IMR-90 (cell line): ENCODE measurements around the gene SERPIND1. TPM values are rescaled to one million over a fixed set of nuclear protein-coding genes. Genes with fewer than 3 reads are reported as not detected.

Source experiments
- ATAC-seq: fragments of 200-7000 bp; cut with Tn5 transposase; 2 replicates; pipeline ENCODE4 v1.9.1; 2020; ENCODE audit warnings: low read depth, mild to moderate bottlenecking, moderate library complexity
- BruUV-seq: library from RNA; stranded (reverse); fragments of 400-500 nt; replicated peaks from 2 replicates; lab custom pipeline; 2021; lab: Mats Ljungman, UMichigan
- CTCF ChIA-PET: fragments of 300-600 bp; formaldehyde crosslinking; extraction: SDS; loops from one replicate; lab custom pipeline; 2021; ENCODE audit warnings: antibody characterized with exemption; lab: Yijun Ruan, JAX
- POLR2A ChIA-PET: fragments of 300-600 bp; sonication (Branson Sonifier 250); formaldehyde crosslinking; loops from one replicate; lab custom pipeline; 2022; ENCODE audit warnings: antibody characterized with exemption; ENCODE audit not compliant: unreplicated experiment; lab: Charles Lee
- DNase-seq: peaks from one replicate; pipeline ENCODE4 v3.0.0; 2013
- H2AFZ ChIP-seq: replicated peaks from 2 replicates; pipeline ENCODE3; 2013; ENCODE audit warnings: low read length, mild to moderate bottlenecking; ENCODE audit not compliant: poor library complexity
- H2AK5ac ChIP-seq: 2 replicates; pipeline ENCODE4 v1.6.1; 2013; ENCODE audit warnings: low read depth, low read length, inconsistent platforms
- H2AK9ac ChIP-seq: replicated peaks from 2 replicates; pipeline ENCODE3; 2013; ENCODE audit warnings: mild to moderate bottlenecking, low read depth, low read length, moderate library complexity; ENCODE audit not compliant: poor library complexity
- H2BK120ac ChIP-seq: 2 replicates; pipeline ENCODE4 v1.6.1; 2013; ENCODE audit warnings: low read depth, low read length, inconsistent platforms
- H2BK15ac ChIP-seq: 3 replicates; pipeline ENCODE4 v1.6.1; 2013; ENCODE audit warnings: low read depth, low read length, inconsistent platforms
- H2BK20ac ChIP-seq: 2 replicates; pipeline ENCODE4 v1.6.1; 2013; ENCODE audit warnings: low read depth, mild to moderate bottlenecking, inconsistent platforms, low read length, moderate library complexity
- H2BK5ac ChIP-seq: 2 replicates; pipeline ENCODE4 v1.6.1; 2013; ENCODE audit warnings: mild to moderate bottlenecking, low read depth, low read length, inconsistent platforms; ENCODE audit not compliant: poor library complexity, severe bottlenecking
- H3K14ac ChIP-seq: replicated peaks from 2 replicates; pipeline ENCODE4 v1.6.1; 2013; ENCODE audit warnings: low read depth, low read length, inconsistent platforms
- H3K18ac ChIP-seq: 2 replicates; pipeline ENCODE4 v1.6.1; 2013; ENCODE audit warnings: low read depth, low read length, control low read depth
- H3K23ac ChIP-seq: 2 replicates; pipeline ENCODE4 v1.6.1; 2013; ENCODE audit warnings: low read depth, low read length, inconsistent platforms
- H3K27ac ChIP-seq: 2 replicates; pipeline ENCODE4 v1.5.1; 2013; ENCODE audit warnings: mild to moderate bottlenecking, control low read depth, low read length; ENCODE audit not compliant: insufficient read depth
- H3K27me3 ChIP-seq: 2 replicates; pipeline ENCODE4 v1.6.1; 2013; ENCODE audit warnings: low read length; ENCODE audit not compliant: control insufficient read depth, insufficient read depth
- H3K36me3 ChIP-seq: 2 replicates; pipeline ENCODE4 v1.6.1; 2013; ENCODE audit warnings: low read length, mixed read lengths; ENCODE audit not compliant: control insufficient read depth, insufficient read depth
- H3K4ac ChIP-seq: 2 replicates; pipeline ENCODE4 v1.6.1; 2013; ENCODE audit warnings: low read depth, low read length, inconsistent platforms
- H3K4me1 ChIP-seq: 2 replicates; pipeline ENCODE4 v1.6.1; 2013; ENCODE audit warnings: low read length, mixed read lengths; ENCODE audit not compliant: control insufficient read depth, insufficient read depth
- H3K4me2 ChIP-seq: 2 replicates; pipeline ENCODE4 v1.6.1; 2013; ENCODE audit warnings: low read depth, mild to moderate bottlenecking, control low read depth, low read length, moderate library complexity
- H3K4me3 ChIP-seq: 2 replicates; pipeline ENCODE4 v1.5.1; 2013; ENCODE audit warnings: low read depth, mild to moderate bottlenecking, control low read depth, low read length, moderate library complexity; ENCODE audit not compliant: insufficient read depth
- H3K56ac ChIP-seq: 2 replicates; pipeline ENCODE4 v1.6.1; 2013; ENCODE audit warnings: low read length, inconsistent platforms; ENCODE audit not compliant: insufficient read depth; ENCODE audit errors: extremely low read depth
- H3K79me1 ChIP-seq, 2 experiments: 2 replicates each; pipeline ENCODE4 v1.6.1; 2013; ENCODE audit warnings: low read length in 2 of 2, inconsistent platforms in 1 of 2, low read depth in 1 of 2
- H3K9ac ChIP-seq: 2 replicates; pipeline ENCODE4 v1.6.1; 2013; ENCODE audit warnings: low read depth, low read length, control low read depth
- H3K9me1 ChIP-seq: 2 replicates; pipeline ENCODE4 v1.6.1; 2013; ENCODE audit warnings: low read length, inconsistent platforms; ENCODE audit not compliant: insufficient read depth
- H3K9me3 ChIP-seq: 2 replicates; pipeline ENCODE4 v1.6.1; 2013; ENCODE audit warnings: low read length; ENCODE audit not compliant: control insufficient read depth, insufficient read depth
- H4K20me1 ChIP-seq: 2 replicates; pipeline ENCODE4 v1.6.1; 2013; ENCODE audit warnings: low read length, inconsistent platforms; ENCODE audit not compliant: insufficient read depth
- H4K5ac ChIP-seq: 2 replicates; pipeline ENCODE4 v1.6.1; 2013; ENCODE audit warnings: mild to moderate bottlenecking, low read depth, low read length, control low read depth
- H4K8ac ChIP-seq, 2 experiments: 2 replicates each; pipeline ENCODE4 v1.6.1; 2013; ENCODE audit warnings: low read depth in 2 of 2, low read length in 2 of 2, control low read depth in 1 of 2, inconsistent platforms in 1 of 2
- H4K91ac ChIP-seq: 2 replicates; pipeline ENCODE4 v1.6.1; 2013; ENCODE audit warnings: low read depth, low read length, inconsistent platforms; ENCODE audit not compliant: insufficient read depth
- CEBPB ChIP-seq: IDR thresholded peaks from 2 replicates; pipeline ENCODE4 v1.6.1; 2012; ENCODE audit warnings: low read depth, low read length, improper control_type of control experiment
- MAZ ChIP-seq: IDR thresholded peaks from 2 replicates; pipeline ENCODE4 v1.6.1; 2012; ENCODE audit warnings: low read depth, mild to moderate bottlenecking, low read length, improper control_type of control experiment, moderate library complexity, borderline replicate concordance
- NFE2L2 ChIP-seq: fragments of 150-350 bp; IDR thresholded peaks from 2 replicates; pipeline ENCODE4 v1.6.1; 2016; ENCODE audit warnings: low read depth, mild to moderate bottlenecking, low read length
- POLR2A ChIP-seq: IDR thresholded peaks from 2 replicates; pipeline ENCODE4 v1.6.1; 2012; ENCODE audit warnings: mild to moderate bottlenecking, low read depth, low read length
- RCOR1 ChIP-seq: IDR thresholded peaks from 2 replicates; pipeline ENCODE4 v1.6.1; 2012; ENCODE audit warnings: mild to moderate bottlenecking, low read length, improper control_type of control experiment; ENCODE audit not compliant: insufficient replicate concordance
- SMC3 ChIP-seq: fragments of 150-350 bp; IDR thresholded peaks from 2 replicates; pipeline ENCODE4 v1.6.1; 2016; ENCODE audit warnings: low read depth, mild to moderate bottlenecking, antibody characterized with exemption, low read length, moderate library complexity
- WGBS, 2 experiments: methylation state at CpG; one replicate each; pipeline versions ENCODE4 v1.1.5 to v1.1.7; 2013; ENCODE audit warnings: missing lambda C conversion rate in 2 of 2; ENCODE audit not compliant: insufficient read length in 1 of 2; ENCODE audit errors: extremely low coverage in 2 of 2; 5-methylcytosine and 5-hydroxymethylcytosine counted together
- dilution Hi-C: fragments of 300-500 bp; cut with HindIII; formaldehyde crosslinking; loops from one replicate; pipeline ENCODE4 v1.14.3; 2018; ENCODE audit warnings: low sequenced_read_pairs; ENCODE audit not compliant: unreplicated experiment
- in situ Hi-C: fragments of 300-500 bp; cut with MboI; formaldehyde crosslinking; loops from 3 replicates; pipeline ENCODE4 v1.14.3; 2019; ENCODE audit warnings: low sequenced_read_pairs, inconsistent platforms, mixed read lengths
- intact Hi-C: fragments of 100-400 bp; cut with micrococcal nuclease; formaldehyde crosslinking; loops from 2 replicates; pipeline ENCODE4 v1.10.0; 2022
- polyA plus RNA-seq, 3 experiments: library from polyadenylated mRNA; depleted of rRNA; stranded (reverse); fragments of >200 nt; gene quantifications; 2 replicates each; pipeline ENCODE4 v1.2.3, GENCODE V29; 2012; ENCODE audit warnings: low replicate concordance in 1 of 3
- total RNA-seq: library from RNA; depleted of rRNA; stranded (reverse); fragments of >200 nt; gene quantifications from 2 replicates; pipeline ENCODE4 v1.2.3, GENCODE V29; 2012

Gene SERPIND1
- total and polyA plus RNA-seq, 2 of the 4 experiments (the other 2 are of a cell fraction), result 0.12 TPM; not detected in 1

DNA sequence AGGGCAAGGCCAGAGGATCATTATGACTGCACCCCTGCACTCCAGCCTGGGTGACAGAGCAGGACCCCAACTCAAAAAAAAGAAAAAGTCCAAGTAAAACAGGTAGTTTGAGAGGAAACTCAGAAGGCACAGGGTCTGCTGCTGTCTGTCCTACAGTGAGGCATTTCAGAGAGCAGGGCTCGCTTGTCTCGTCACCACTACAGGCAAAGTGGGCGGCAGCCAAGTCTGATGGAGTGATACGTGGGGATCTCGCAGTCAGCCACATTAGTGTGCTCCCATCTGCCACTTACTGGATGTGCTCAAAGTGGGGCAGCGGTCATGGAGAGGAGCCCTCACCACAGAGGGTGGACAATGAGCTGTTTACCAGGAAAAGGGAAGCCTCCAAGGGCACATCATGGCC lies 42.6 kb downstream of the SERPIND1 start:
- H3K9me1 ChIP-seq, result no peaks in the 10 kb centered on the region; the same call in 1 of the 2 replicates
- DNase-seq, result no peak
- no peaks in the 10 kb centered on the region for H3K27me3 ChIP-seq
- H4K91ac ChIP-seq, result no peak overlapping the region
- H3K4me1 ChIP-seq, result no peaks in the 10 kb centered on the region
- ATAC-seq, result no peak
- H4K8ac ChIP-seq, result no peak overlapping the region
- no peak overlapping the region for H2BK120ac ChIP-seq
- H3K4me2 ChIP-seq, result no peak overlapping the region
- intact Hi-C loops, result no loop called here
- H2BK20ac ChIP-seq, result no peak overlapping the region
- no peak overlapping the region for H3K56ac ChIP-seq
- no peak overlapping the region for H2BK5ac ChIP-seq
- H3K23ac ChIP-seq, result no peak overlapping the region
- ChIA-PET POLR2A (no interaction called here), CTCF (no interaction called here)
- WGBS, 2 experiments, result 100% methylated on average over 5 of the region's 6 CpGs; no CpG with 5 or more reads in 1 of the 2 experiments
- H3K4ac ChIP-seq, result no peak overlapping the region
- H2AK9ac ChIP-seq, result no peak overlapping the region
- no peak overlapping the region for H2BK15ac ChIP-seq
- H3K14ac ChIP-seq, result no peak overlapping the region
- H3K36me3 ChIP-seq, result peaks cover 33% of the 10 kb centered on the region
- no TSS peak for BruUV-seq
- H4K20me1 ChIP-seq, result no peaks in the 10 kb centered on the region
- dilution Hi-C loops, result no loop called here
- no peaks in the 10 kb centered on the region; a peak in 2 of 4 replicates for H3K79me1 ChIP-seq
- no peak overlapping the region for H2AK5ac ChIP-seq
- no peak overlapping the region for H3K27ac ChIP-seq
- no peak overlapping the region for H3K4me3 ChIP-seq
- H3K18ac ChIP-seq, result no peak overlapping the region
- H3K9me3 ChIP-seq, result no peaks in the 10 kb centered on the region
- no peak overlapping the region for H4K5ac ChIP-seq
- no peak overlapping the region for H3K9ac ChIP-seq
- in situ Hi-C loops, result no loop called here
- no peak overlapping the region for H2AFZ ChIP-seq
- TF ChIP-seq CEBPB (no peak), SMC3 (no peak), MAZ (no peak), NFE2L2 (no peak), RCOR1 (no peak), POLR2A (no peak)
